ENCODE measurements around the gene KCNIP3.
"Not testable (repeated sequence)": the region's sequence is repeated elsewhere in the genome, so short reads cannot be mapped to it uniquely, and the experiment has no call there.

The KCNIP3 gene

DNA sequence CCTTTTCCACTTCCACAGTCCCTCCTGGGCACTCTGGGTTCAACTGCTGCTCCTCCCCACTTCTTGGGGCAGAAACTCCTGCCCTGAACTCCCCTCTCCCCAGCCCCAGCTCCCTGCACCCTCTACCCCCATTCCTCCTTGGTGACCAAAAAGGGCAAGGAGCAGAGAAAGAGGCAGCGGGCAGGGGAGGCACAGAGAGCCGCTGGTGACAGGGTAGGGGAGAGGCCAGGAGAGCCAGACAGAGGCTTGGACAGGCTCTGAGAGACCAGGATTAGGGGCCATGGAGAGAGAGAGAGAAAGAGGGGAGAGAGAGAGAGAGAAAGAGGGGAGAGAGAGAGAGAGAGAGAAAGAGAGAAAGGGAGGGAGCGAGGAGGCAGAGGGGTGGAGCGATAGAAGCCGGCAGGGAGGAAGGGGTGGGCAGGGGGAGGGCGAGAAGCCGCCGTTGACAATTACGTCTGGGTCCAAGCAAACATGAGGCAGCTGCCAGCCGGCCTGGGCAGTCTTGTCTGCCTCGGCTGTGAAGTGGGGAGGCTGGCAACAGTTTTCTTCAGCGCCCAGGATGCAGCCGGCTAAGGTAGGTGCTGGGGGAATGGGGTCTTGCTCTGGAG is at the start of gene KCNIP3:
TSS of gene KCNIP3 (plus strand) at position 468 of the 608 bp plus-strand sequence. CDS start at position 560, 92 bp downstream.
- DNase-seq: no peak

DNA sequence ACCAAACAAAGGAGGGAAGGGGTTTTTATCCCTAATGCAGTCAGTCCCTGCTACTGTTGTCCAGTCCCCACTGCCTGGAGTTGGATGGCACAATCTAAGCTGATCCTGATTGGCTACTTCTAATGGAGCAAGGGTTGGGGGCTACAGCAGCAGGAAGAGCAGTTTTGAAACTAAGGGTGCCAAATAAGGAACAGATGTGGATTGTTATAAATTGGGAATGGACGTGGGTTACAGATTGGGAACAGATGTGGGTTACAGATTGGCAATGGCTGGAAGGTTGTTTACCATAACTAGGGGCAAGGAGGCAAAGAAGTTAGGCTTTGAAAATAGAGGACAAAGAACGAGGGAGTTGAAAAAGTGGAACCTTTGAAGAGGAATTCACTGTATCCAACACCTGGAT is 38.9 kb upstream of the KCNIP3 start:
- no peak for DNase-seq

DNA sequence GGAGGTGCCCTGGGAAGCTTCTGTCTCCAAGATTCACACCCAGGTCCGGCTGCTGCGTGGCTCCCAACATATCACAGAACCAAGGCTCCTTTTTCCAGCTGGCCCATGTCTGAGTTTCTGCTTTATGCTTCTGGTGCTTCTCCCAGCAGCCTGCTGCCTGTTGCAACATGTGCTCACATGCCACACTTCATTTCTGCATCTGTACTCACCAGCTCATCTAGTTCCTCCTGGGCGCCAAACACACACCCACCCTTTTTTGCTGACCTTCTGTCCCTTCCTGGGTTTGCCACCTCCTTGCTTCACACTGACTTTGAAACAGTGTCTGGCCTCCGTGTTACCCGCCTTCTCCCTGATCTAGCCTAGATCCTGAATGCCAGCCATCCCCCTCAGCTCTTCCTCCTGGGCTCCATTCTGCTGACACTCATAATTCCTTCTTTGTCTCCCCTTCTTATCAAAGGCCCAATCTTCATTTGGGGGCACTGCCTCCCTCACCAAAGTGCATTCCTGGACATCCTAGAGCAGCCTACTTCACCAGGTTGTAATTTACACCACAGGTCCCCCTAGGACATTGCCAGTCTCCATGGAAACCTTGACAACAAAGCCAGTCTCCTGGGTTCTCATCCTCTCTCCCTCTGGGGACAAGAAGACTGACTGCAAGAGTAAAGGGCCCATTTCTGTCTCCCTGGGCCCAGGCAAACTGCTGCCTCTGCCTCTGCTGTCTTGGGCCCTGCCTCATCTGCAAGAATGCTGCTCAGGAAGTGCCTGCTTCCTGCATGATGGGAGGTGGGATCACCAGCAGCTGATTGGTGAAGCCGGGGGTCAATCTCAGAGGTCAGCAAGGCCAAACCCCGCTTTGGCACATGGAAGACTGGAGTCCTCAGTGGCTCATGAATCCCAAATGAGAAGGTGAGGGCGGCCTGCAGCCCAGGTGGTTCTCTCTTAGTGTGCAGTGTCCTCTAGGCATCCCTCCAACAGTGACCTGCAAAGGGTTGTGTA is 36.8 kb upstream of the KCNIP3 start:
- no peak for DNase-seq

- no peak for DNase-seq
These were observed 35.5 kb upstream of the KCNIP3 start for GRCh38 chr2:95261602-95262001.

DNA sequence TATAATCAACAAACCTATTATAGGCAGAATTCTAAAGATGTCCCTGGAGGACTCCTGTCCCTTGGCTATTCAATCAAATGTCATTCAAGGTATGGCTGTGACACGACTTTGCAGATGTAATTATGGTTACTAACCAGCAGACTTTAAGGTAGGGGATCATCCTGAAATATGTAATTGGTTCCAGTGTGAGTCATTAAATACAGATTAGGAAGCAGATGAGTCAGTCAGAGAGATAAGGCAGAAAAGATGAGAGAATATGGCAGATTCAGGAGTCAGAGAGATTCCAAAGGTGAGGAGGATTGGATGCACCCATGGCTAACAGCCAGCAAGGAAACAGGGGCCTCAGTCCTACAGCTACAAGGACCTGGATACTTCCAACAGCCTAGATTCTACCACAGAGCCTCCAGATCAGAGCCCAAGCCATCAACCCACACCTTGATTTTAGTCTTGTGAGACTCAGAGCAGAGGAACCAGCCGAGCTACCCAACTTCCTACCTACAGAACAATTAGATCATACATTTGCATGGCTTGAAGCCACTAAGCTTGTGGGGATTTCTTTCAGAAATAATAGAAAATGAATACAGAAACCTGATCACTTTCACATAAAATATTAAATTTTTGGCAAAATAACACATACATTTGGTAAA is 34.1 kb upstream of the KCNIP3 start:
- DNase-seq: no peak

GRCh38 chr2:95264624-95265023 is 32.5 kb upstream of the KCNIP3 start:
- DNase-seq: no peak

- no peak for DNase-seq
These were observed 32.0 kb upstream of the KCNIP3 start for GRCh38 chr2:95265182-95265581.

DNA sequence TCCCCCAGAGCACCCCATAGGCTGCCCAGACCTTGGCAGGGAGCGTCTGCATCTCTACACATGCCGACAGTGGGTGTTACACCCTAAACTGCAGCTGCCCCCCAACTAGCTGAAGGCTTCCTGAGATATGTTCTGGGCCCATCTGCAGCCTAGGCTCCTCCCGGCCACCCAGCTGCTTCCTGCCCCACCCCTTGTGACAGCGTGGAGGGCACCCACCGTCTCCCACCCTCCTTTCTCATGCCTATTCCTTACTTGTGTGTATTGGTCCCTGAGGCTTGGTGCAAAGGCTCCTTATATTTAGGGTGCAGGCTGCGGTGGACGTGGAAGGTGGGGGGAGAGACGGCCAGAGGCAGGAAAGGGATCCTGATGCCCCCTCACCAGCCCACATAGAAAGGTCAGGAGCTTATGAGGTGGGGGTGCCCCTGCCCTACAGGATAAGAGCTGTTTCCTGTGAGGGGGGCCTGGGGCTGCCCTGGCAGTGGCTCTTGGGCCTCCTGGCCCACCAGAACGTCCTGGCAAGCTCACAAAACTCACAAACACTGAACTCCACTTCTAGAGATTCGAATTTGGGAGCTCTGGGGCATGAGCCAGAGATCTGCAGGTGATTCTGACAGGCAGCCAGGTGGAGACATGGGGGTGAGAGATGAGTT is 30.2 kb upstream of the KCNIP3 start:
- no peak for DNase-seq

GRCh38 chr2:95267458-95268210 is 29.5 kb upstream of the KCNIP3 start:
- DNase-seq: no peak

DNA sequence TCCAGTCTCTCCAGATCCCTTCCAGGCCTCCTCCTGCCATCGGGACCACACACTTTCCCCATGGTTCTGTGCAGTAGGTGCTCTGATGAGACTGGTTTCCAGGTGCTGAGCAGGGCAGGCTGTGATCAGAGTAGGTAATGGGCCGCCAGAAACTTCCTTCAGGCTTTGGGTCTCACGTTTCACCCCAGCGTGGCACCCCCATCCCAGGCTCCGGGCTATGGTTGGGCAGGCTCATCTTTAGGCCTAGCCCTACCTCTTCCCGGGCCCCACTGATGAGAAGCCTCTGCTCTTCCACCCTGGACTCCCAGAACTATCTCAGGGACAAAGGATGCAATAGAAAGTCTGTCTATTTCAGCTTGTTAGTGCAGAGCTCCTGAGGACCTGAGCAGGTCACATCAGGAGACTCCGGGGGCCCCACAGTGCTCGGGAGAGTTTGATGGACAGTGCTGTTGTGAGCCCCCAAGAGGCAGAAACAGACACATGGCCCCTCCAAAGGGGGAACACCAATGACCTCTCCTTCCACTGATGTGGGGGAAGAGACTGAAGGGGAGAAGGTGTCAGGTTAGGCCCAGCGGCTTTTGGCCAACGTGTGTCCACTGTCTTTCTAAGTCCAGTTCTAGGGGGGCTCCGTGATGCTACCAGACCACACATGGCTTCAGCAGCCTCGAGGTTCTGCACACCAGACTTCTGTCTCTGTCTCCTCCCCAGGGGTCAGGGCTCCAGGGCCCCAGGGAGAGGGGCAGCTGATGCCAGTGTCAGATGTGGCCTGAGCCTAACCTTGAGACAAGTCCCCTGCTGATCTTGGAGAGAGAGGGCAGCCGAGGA is 28.7 kb upstream of the KCNIP3 start:
- no peak for DNase-seq

DNA sequence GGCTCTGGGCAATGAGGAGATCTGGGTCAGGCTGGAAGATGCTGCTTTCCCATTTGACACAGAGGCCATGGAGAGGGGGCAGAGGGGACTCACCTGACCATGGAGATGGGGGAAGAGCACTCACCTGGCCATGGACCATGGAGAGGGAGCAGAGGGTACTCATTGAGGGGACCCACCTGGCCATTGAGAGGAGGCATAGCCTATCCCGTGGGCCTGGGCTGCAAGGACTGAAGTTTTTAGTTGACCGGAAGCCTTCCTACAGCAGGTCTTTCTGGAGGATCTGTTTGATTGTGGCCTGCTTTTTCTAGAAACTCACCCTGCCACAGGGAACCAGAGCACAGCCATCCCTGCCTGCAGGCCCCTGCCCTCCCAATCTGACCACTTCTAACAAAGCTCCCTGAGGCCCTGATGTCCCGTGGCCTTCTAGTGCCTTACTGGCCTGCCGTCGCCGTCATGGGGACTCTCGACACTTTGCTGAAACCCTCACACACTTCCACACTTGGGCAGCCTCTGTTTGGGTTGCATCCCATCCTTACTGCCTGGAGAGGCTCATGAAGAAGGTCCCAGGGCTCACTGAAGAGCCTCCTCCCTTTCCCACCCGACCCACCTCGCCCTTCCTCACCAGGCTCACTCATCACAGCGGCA is 28.0 kb upstream of the KCNIP3 start:
- DNase-seq: no peak

DNA sequence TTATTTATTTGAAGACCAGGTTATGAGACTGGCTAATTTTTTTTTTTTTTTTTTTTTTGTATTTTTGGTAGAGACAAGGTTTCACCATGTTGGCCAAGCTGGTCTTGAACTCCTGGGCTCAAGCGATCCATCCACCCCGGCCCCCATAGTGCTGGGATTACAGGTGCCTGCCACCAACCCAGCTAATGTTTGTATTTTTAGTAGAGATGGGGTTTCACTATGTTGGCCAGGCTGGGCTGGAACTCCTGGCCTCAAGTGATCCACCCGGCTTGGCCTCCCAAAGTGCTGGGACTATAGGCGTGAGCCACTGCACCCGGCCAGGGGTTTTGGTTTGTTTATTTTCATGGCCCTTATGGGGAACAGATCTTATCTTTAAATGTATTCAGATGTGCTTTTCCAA is 27.4 kb upstream of the KCNIP3 start:
- not testable (repeated sequence) for DNase-seq

DNA sequence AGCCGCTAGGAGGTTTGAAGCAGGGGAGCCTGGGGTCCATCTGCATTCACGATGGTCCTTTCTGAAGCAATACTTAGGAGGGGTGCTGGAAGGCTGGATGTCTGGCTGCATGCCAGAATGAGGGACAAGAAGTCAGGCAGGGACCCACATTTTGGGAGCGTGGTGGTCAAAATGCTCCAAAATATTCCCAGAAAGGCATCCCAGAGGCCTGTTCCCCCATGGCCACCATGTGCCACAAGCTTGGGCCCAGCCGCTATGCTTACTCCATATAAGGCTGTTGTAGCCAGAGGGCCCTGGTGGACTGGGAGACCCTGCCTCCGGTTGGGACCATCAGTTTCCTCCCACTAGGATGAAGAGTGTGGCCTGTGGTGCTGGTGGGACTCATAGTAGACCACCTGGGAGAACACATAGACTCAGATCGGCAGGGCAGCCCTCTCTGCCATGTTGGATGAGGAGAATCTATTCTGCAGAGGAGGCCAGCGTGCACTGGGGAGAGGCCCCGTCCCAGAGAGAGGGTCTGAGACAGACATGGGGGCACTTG is 26.5 kb upstream of the KCNIP3 start:
- no peak for DNase-seq

GRCh38 chr2:95271381-95271971 is 25.7 kb upstream of the KCNIP3 start:
- DNase-seq: no peak

DNA sequence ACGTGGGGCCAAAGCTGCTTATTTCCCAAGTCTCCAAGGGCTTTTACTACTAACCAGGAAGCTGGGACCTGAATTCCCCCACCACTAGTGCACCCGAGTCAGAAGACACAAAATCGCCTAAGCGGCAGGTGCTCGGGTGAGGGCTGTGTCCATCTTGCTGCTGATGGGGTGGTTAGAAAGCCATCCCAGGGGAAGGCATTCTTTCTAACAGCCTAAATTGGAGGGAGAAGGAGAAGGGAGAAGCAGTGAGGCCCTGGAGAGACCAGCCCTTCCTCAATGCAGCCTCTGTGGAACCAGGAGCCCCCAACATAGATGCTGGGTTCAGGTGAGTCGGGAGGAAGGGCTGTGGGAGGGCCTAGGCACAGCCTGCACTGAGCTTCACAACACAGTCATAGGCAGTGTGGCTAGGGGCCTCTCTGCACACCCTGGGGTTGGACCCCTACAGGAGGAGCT is 24.8 kb upstream of the KCNIP3 start:
- no peak for DNase-seq

DNA sequence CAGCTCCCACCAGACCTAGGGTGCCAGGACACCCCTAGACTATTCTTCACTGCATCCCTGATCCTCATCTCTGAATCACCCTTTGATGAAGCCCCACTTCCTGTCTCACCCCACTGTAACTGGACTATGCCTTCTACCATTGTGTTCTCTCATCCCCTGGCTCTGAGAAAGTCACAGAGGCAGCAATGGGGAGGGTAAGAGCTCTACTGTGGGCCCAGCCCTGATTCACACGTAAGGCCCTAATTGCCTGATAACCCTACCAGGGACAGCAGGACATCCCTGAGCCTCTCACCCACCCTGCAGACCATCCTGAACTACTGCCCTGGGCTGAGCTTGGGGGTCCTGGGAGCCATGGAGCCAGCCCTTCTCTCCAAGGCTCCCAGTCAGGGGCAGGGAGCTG is 24.4 kb upstream of the KCNIP3 start:
- no peak for DNase-seq

DNA sequence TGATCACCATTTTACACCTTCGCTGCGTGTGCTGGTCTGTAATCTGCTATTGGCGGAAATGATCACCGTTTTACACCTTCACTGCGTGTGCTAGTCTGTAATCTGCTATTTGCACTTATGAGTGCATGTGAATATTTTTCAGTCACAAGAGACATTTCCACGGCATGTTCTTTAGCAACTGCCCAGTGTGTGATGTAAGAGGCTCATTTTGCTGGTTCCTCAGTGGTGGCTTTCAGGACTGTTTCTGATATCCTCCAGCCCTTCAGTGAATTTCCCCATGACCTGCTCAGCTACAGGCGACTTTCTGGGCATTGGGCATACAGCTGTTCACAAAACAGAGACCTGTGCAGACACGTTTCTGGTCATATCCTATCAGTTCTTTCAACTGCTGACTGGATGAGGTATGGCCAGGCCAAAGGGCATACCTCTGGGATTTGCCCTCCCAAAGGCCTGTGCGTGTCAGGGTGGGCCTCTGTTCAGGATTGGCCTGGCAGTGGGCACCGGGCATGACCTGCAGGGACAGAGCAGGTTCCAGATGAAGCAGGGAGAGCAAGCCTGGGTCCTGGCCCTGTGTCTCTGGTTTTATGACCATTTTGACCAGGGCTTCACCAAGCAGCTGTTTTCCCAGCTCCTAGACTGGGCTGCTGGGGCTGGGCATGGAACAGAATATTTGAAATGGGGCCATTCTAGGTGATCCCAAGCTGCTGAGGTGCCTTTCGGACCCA is 23.4 kb upstream of the KCNIP3 start:
- no peak for DNase-seq

DNA sequence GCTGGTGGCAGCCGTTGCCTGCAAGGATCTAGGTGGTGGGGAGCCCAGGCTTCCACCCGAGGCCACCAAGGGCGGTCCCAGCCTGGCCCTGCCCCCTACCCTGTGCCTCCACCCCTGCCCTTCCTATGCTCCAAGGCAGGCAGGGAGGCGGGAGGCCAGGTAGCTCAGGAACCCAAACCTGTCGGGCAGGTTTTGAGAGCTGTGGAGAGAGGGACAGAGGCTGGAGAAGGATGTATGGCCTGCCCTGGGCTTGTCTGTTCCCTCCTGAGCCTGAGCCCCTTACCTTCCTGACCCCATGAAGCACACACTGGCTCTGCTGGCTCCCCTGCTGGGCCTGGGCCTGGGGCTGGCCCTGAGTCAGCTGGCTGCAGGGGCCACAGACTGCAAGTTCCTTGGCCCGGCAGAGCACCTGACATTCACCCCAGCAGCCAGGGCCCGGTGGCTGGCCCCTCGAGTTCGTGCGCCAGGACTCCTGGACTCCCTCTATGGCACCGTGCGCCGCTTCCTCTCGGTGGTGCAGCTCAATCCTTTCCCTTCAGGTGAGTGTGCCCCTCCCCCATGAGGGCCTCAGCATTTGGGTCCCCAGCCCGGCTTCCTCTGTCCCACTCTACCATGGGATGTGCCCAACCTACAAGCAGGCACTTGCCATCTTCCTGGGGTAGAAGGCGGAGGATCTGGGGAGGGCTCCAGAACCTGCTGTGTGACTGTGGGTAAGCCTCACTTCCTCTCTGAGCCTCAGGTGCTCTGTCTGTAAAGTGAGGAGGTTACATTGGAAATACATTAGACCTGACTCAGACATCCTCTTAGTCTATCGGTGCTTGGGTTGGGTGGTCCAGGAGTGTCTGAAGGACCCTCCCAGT is 22.6 kb upstream of the KCNIP3 start, which contains the start of gene PROM2:
TSS of gene PROM2 (plus strand) at position 159 of the 860 bp plus-strand sequence. CDS start at position 296, 137 bp downstream.
- no peak for DNase-seq

Data from CD4-positive, alpha-beta T cell treated with Interleukin-17A for 1 hour (primary cell).